Activated CD8-positive, alpha-beta T cell treated with anti-CD3 and anti-CD28 coated beads for 36 hours (primary cell): Measurements from ENCODE around the gene ATL3. TPM values are rescaled to one million over a fixed set of nuclear protein-coding genes. Genes with fewer than 3 reads are reported as not detected.

Experiments
- ATAC-seq: fragments of 200-7000 bp; cut with Tn5 transposase; one replicate; pipeline ENCODE4 v1.10.0; 2021; ENCODE audit warnings: mild to moderate bottlenecking, moderate library complexity
- CTCF ChIA-PET: fragments of 350-600 bp; sonication (Branson Sonifier 250); formaldehyde crosslinking; loops from one replicate; lab custom pipeline; 2021; ENCODE audit warnings: antibody characterized with exemption; lab: Charles Lee
- POLR2A ChIA-PET: fragments of 350-600 bp; sonication (Branson Sonifier 250); formaldehyde crosslinking; loops from one replicate; lab custom pipeline; 2021; ENCODE audit warnings: antibody characterized with exemption; lab: Charles Lee
- DNase-seq: peaks from one replicate; pipeline ENCODE4 v3.0.0-alpha.2; 2020
- H3K27ac Mint-ChIP-seq: one replicate; pipeline ENCODE4 v1.8.0; 2021; ENCODE audit warnings: mild to moderate bottlenecking, mixed read lengths
- H3K27me3 Mint-ChIP-seq: one replicate; pipeline ENCODE4 v1.8.0; 2021; ENCODE audit warnings: mixed read lengths
- H3K36me3 Mint-ChIP-seq: one replicate; pipeline ENCODE4 v1.8.0; 2021; ENCODE audit warnings: low read depth, mixed read lengths
- H3K4me1 Mint-ChIP-seq: one replicate; pipeline ENCODE4 v1.8.0; 2021; ENCODE audit warnings: low read depth, mixed read lengths
- H3K4me3 Mint-ChIP-seq: one replicate; pipeline ENCODE4 v1.8.0; 2021; ENCODE audit warnings: mild to moderate bottlenecking, moderate library complexity, mixed read lengths
- H3K9me3 Mint-ChIP-seq: one replicate; pipeline ENCODE4 v1.8.0; 2021; ENCODE audit warnings: mixed read lengths
- CTCF ChIP-seq: fragments of 200-600 bp; IDR thresholded peaks from one replicate; pipeline ENCODE4 v1.8.0; 2022; ENCODE audit warnings: antibody characterized with exemption, mild to moderate bottlenecking
- intact Hi-C: fragments of 100-400 bp; cut with micrococcal nuclease; formaldehyde crosslinking; loops from one replicate; pipeline ENCODE4 v1.10.0; 2022
- total RNA-seq, 2 experiments: library from RNA; stranded (reverse); gene quantifications; one replicate each; pipeline ENCODE4 v1.2.3, GENCODE V29; 2021

Gene ATL3
- 10 to 100 TPM; 24.1 to 24.4 TPM for total RNA-seq

- Mint-ChIP-seq H3K4me1 (peaks cover 26% of the 10 kb centered on the region), H3K4me3 (peak within 1 kb of the TSS; percentile 70), H3K27ac (peak within 1 kb of the TSS; percentile 86), H3K27me3 (no peaks in the 10 kb centered on the region), H3K36me3 (peaks cover 6% of the 10 kb centered on the region), H3K9me3 (peaks cover 1% of the 10 kb centered on the region)
- DNase-seq (peak; percentile 97), ATAC-seq (peak; percentile 92)
- intact Hi-C loops: no loop called here
- TF ChIP-seq CTCF: no peak
- ChIA-PET CTCF (interaction anchor here (1.2 to 4.9 kb wide), 3 partner anchors 10 to 67 kb away, joined by 3 to 35 read pairs (median 26); partner anchors contain the start of gene RTN3), POLR2A (interaction anchor here (0.7 to 3.2 kb wide), 9 partner anchors 9 to 200 kb away, joined by 3 to 31 read pairs (median 3); partner anchors contain the start of gene RTN3)
Observed at GRCh38 chr11:63671322-63672155, at the start of gene ATL3. TSS of gene ATL3 (minus strand) at chr11:63671376. CDS start at chr11:63671335, 41 bp downstream.

GRCh38 chr11:63720611-63721010, 49.4 kb upstream of the ATL3 start:
- H3K4me3 Mint-ChIP-seq: no peak overlapping the region
- H3K4me1 Mint-ChIP-seq: no peaks in the 10 kb centered on the region
- no peak for TF ChIP-seq CTCF
- intact Hi-C loops: no loop called here
- H3K27me3 Mint-ChIP-seq: no peaks in the 10 kb centered on the region
- ChIA-PET CTCF (interaction anchor here (0.8 to 1.0 kb wide), 2 partner anchors 15 to 18 kb away, joined by 3 read pairs; no protein-coding TSS in a partner anchor), POLR2A (no interaction called here)
- DNase-seq (no peak), ATAC-seq (no peak)
- H3K9me3 Mint-ChIP-seq: no peaks in the 10 kb centered on the region
- no peaks in the 10 kb centered on the region for H3K36me3 Mint-ChIP-seq
- no peak overlapping the region for H3K27ac Mint-ChIP-seq

- Mint-ChIP-seq H3K4me1 (no peaks in the 10 kb centered on the region), H3K27me3 (no peaks in the 10 kb centered on the region), H3K27ac (no peak overlapping the region), H3K9me3 (no peaks in the 10 kb centered on the region), H3K4me3 (no peak overlapping the region), H3K36me3 (no peaks in the 10 kb centered on the region)
- POLR2A ChIA-PET: interaction anchor here (0.6 kb wide), 1 partner anchor 1477 kb away, joined by 5 read pairs; no protein-coding TSS in a partner anchor
- DNase-seq (no peak), ATAC-seq (no peak)
- TF ChIP-seq CTCF: no peak
- intact Hi-C loops: no loop called here
- CTCF ChIA-PET: interaction anchor here (0.8 to 1.0 kb wide), 2 partner anchors 15 to 18 kb away, joined by 3 read pairs; no protein-coding TSS in a partner anchor
Observed at GRCh38 chr11:63719987-63720386, 48.8 kb upstream of the ATL3 start.

- no peak for ATAC-seq
Observed at GRCh38 chr11:63719001-63719400, 47.8 kb upstream of the ATL3 start.

More at GRCh38 chr11:63719001-63719400, 47.8 kb upstream of the ATL3 start:
- intact Hi-C loops: no loop called here
- H3K9me3 Mint-ChIP-seq: no peaks in the 10 kb centered on the region
- no peak for DNase-seq
- POLR2A ChIA-PET: no interaction called here
- no peak for TF ChIP-seq CTCF
- H3K27me3 Mint-ChIP-seq: no peaks in the 10 kb centered on the region
- H3K36me3 Mint-ChIP-seq: no peaks in the 10 kb centered on the region
- H3K27ac Mint-ChIP-seq: no peak overlapping the region
- H3K4me1 Mint-ChIP-seq: no peaks in the 10 kb centered on the region
- CTCF ChIA-PET: interaction anchor here (1.5 kb wide), 1 partner anchor 19 kb away, joined by 7 read pairs; no protein-coding TSS in a partner anchor
- no peak overlapping the region for H3K4me3 Mint-ChIP-seq
